GM19455 (cell line): ENCODE measurements around the gene HYDIN.
"Not testable (repeated sequence)": the region's sequence is repeated elsewhere in the genome, so short reads cannot be mapped to it uniquely, and the experiment has no call there.

Experiments used
- ATAC-seq: cut with Tn5 transposase; IDR thresholded peaks from one replicate; pipeline ENCODE4 v1.9.1; 2021; ENCODE audit not compliant: unreplicated experiment

Gene HYDIN

DNA sequence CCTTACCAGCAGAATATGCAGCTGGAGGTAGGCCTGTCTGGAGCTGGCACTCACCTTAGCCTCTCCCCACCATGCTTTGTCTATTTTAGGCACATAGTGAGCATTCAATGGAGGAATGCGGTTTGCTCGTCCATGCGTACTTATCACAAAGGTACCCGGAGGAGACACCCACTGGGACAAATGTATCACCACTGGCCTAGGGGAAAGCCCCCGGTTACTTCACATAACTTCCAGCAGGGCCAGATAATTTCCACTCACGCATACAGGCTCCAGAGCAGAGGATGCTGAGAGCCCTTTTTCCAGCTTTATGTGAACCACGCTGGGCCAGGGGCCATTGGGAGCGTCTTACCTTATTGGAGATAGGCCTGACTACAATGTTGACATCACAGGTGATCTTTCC, 348.2 kb downstream of the HYDIN start:
- not testable (repeated sequence) for ATAC-seq

DNA sequence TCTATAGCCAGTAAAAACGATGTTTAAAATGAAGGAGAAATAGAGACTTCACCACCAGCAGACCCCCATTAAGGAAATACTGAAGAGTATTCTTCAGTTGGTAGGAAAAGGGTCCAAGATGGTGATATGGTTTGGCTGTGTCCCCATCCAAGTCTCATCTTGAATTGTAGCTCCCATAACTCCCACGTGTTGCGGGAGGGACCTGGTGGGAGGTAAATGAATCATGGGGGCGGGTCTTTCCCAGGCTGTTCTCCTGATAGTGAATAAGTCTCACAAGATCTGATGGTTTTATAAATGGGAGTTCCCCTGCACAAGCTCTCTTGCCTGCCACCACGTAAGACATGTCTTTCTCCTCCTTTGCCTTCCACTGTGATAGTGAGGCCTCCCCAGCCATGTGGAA, 352.6 kb downstream of the HYDIN start:
- not testable (repeated sequence) for ATAC-seq

GRCh38 chr16:70876442-70876841, 354.1 kb downstream of the HYDIN start:
- ATAC-seq: not testable (repeated sequence)

GRCh38 chr16:70864698-70865097, 365.8 kb downstream of the HYDIN start:
- ATAC-seq: not testable (repeated sequence)

DNA sequence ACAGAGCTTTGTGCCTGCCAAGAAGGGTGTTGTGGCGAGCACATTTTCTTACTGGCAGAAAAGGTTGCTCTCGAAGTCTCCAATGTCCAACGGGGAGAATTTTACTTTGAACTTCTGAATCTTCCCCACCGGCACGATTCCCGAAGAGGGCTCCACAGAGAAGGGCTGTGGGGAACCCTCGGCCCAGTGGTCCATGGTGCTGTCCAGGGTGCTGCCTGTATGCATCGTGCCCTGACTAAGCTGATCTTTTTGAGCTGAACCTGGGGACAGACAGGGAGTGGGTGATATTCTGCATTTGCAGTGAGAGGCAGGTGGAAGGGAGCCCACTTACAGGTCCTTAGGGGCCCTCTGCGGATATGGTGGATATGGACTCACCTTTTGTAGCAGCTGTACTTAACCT, 368.5 kb downstream of the HYDIN start:
- ATAC-seq: not testable (repeated sequence)

GRCh38 chr16:70851299-70851698, 379.2 kb downstream of the HYDIN start:
- not testable (repeated sequence) for ATAC-seq

DNA sequence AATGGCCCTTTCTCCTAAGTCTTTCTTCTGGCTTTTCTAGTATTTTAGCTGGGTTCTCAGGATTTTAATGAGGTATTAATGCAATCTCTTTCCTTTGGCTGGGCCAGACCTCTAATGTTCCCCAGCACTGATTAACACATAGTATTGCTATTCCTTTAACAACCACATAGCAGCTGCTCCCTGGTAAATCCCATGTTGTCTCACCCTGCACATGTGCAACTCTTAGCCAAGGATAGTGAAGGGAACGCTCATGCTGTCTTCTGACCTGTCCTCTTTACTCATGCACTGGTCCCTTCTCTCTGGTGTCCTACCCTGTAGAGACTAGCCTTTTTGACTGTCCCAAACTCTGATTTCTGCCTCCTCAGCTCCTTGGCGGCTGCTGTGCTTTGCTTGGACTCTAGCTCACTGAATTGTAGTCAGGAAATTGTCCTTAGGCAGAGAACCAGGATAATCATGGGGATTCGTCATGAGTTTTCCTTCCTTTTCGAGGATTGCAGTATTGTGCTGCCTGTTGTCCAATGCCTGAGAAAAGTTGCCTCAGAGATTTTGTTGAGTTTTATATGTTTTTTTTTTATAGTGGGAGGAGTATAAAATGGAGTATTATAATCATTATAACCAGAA, 406.9 kb downstream of the HYDIN start:
- not testable (repeated sequence) for ATAC-seq

GRCh38 chr16:70822734-70823133, 407.8 kb downstream of the HYDIN start:
- not testable (repeated sequence) for ATAC-seq

DNA sequence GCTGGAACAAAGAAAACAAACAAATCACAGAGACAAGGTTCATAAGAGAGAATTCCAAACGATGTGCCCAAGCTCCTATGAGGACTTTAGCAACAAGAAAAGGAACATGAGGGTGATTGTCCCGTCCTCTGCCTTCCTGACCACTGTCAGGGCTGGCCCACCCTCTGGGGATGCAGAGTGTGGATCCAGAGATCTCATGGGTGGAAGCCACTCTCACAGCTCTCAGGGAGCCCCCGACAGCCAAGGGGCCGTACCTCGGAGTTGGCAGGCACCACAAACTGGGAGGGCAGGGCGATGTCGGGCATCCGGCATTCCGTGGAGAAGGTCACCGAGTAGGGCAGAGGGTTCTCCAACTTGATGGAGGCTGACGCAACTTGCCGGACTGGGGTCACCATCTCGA, 412.4 kb downstream of the HYDIN start:
- ATAC-seq: not testable (repeated sequence)

DNA sequence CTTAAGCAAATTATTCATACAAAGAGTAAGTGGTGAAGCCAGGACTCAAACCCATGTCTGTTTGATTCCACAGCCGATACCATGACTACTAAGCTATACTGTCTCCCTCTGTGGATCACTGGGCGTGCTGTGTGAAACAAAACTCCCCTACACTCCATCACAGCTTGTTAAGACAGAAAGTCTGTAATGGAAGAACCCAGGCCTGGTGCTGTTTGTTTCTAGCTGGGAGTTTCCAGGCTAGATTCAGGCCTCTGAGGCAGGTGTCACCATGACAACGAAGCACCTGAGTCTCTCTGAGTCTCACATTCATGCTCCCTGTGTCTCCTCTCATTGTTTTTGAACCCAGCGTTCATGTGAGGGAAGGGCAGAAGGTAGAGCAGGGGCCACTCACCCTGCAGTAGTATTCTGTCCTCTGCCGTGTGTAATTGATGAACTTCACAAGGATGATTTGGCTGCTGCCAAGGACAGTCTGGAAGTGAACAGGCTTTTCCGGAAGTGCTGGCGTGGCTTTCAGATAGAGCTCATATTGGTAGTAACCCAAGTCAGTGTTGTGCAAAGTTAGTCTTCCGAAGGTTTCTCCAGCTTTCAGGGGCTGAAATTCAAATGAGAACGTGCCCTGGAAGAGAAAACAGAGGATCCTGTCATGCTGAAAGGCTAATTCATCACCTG, 421.0 kb downstream of the HYDIN start:
- no peak for ATAC-seq

DNA sequence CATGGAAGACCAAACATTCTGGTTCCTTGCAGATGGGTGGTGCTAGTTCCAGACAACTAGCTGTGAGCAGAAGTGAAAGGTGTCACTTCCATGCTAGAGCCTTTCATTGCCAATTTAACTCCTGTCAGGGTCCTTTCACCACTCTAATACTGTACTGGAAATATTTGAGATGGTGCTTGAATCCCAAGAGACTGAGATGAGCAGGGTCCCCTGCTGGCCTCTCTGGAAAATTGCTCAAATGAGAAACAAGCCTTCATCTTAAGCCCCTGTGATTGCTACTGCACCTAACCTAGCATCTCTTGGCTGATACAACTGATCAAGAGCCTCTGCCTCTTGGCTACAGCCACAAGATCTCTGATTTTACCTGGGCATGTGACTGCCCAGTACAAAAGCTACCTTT, 422.2 kb downstream of the HYDIN start:
- no peak for ATAC-seq

- ATAC-seq: no peak
Observed at GRCh38 chr16:70805787-70806186, 424.7 kb downstream of the HYDIN start.

DNA sequence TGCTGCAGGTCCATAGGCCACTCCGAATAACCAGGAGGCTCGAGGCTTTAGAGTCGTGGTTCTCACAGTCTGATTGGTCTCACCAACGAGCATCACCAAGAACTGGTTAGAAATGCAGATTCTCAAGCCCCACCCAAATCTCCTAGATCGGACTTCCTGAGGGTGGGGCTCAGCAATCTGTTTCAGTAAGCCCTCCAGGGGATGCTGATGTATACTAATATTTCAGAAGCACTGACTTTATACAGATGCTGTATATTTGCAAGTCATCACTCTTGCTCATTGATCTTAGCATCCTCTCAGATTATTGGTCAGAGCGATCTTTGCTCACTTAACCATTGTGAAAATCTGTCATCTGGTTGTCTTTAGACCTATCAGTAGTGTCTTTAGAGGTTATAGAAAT, 425.1 kb downstream of the HYDIN start:
- ATAC-seq: no peak

DNA sequence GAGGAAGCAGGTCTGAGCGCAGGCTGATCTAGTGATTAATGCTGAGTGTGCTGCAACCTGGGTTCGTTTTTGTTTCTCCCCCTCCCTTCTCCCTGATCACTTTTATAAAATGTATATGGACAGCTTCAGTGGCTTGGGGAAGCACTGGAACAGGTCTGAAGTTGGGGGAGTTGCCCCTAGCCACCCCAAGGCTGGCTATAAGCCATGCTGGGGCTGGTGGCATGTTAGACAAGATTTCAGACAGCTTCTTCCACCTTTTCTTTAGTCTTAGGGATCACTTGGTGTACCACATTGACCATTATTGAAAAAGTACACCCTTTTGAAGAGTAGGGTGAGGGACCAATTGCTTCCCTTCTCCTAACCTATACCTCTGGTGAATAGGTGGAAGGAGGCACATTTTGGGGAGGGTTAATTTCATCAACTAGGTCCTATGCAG, 425.8 kb downstream of the HYDIN start:
- no peak for ATAC-seq

GRCh38 chr16:70804153-70804733, 426.3 kb downstream of the HYDIN start:
- ATAC-seq: no peak

DNA sequence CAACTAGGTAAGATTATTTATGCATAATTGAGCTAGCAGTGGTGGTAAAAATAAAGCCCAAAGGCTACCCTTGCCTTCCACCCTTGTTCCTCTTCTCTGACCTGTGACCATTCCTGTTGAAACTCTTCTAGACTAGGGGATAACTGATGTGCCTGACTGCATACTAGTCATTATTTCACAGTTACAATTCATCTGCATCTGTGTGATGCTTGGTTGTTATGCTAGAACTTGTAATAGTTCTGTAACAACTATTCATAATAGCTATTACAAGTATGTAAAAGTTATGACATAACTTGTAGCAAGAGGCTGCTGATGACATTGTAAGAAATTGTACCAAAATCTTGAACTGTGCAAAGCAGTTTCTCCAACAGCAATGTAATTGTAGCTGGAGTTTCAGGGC, 427.2 kb downstream of the HYDIN start:
- no peak for ATAC-seq

DNA sequence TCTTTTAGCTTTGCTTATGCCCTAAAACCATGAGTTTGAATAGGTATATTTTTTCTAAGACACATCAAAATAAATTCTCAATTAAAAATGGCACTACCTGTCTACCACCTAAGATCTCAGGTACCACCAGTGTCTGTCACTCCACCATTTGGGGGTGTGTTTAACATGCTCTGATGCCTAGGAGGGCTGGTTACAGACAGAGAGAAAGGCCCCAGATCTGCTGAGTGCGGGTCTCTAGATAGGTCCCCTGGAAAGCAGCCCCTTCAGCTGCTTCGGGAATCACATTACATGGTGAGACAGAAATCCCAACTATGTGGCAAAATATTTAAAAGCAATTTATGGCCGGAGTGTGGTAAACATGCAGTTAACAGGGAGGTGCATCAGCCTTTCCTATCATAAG, 428.9 kb downstream of the HYDIN start:
- ATAC-seq: no peak

- ATAC-seq: peak; percentile 94
Observed at GRCh38 chr16:70800781-70801480, 429.6 kb downstream of the HYDIN start, which contains the start of gene VAC14. TSS of gene VAC14 (minus strand) at chr16:70801158. CDS start at chr16:70800900, 258 bp downstream.

DNA sequence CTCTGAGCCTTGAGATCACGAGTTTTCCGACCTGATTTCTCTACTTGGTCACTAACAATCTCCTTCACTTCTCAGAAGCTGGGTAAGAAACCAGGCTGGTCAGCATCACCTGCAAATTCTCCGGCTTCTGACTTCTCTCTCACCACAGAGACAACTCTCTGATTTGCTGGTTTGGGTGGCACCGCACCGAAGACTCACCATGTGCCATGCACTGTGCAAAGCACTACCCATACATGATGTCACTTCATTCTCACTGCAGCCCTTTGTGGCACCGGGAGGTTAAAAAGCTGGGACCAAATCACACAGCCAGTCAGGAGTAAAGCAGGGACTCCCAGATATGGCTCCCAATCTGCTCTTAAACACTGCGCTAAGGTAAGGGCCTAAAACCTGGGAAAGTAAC, 430.2 kb downstream of the HYDIN start:
- ATAC-seq: no peak

GRCh38 chr16:70796301-70796700, 434.2 kb downstream of the HYDIN start:
- no peak for ATAC-seq

DNA sequence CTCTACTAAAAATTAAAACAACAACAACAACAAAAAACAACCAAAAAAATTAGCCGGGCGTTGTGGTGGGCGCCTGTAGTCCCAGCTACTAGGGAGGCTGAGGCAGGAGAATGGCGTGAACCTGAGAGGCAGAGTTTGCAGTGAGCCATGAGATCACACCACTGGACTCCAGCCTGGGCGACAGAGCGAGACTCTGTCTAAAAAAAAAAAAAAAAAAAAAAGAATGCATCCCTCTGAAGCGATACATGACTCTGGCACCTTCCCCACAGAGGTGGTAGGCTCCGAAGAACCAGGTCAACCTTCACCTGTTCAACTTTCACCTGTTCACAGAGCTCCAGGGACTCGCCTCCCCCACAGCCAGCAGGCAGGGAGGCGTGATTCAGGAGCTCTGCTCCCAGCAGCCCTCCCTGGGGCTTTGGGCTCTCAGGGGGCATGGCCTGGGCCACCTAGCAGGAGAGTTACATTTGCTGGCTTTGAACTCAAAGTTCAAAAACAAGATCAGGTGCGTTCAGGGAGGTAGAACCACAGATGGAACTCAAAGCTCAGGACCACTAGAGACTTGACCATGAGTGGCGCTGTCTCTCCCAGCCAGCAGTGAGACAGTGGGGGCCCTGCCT, 435.1 kb downstream of the HYDIN start:
- no peak for ATAC-seq
